K562 (cell line): ENCODE data around the gene POU4F3. TPM values are rescaled to one million over a fixed set of nuclear protein-coding genes. Genes with fewer than 3 reads are reported as not detected.

ENCODE experiments used
- ATAC-seq: fragments of 200-7000 bp; cut with Tn5 transposase; 3 replicates; pipeline ENCODE4 v1.9.1; 2020; ENCODE audit warnings: moderate library complexity
- Bru-seq: library from RNA; stranded (reverse); fragments of 400-500 nt; gene quantifications from one replicate; lab custom pipeline; 2021; lab: Mats Ljungman, UMichigan
- BruChase-seq, 2 experiments: library from RNA; stranded (reverse); fragments of 400-500 nt; gene quantifications; one replicate each; lab custom pipeline; 2021; lab: Mats Ljungman, UMichigan
- BruUV-seq: library from RNA; stranded (reverse); fragments of 400-500 nt; replicated peaks from 2 replicates; lab custom pipeline; 2021; lab: Mats Ljungman, UMichigan
- CTCF ChIA-PET: fragments of 300-600 bp; formaldehyde crosslinking; extraction: SDS; loops from one replicate; lab custom pipeline; 2021; ENCODE audit warnings: low intra/inter-chr PET ratio; lab: Yijun Ruan, JAX
- POLR2A ChIA-PET: fragments of 300-600, 350-650 bp; sonication (Branson Sonifier 250); formaldehyde crosslinking; extraction: SDS; loops from one replicate; lab custom pipeline; 2021; ENCODE audit warnings: antibody characterized with exemption, inconsistent platforms; lab: Yijun Ruan, JAX
- DNase-seq, 4 experiments: peaks; one replicate each; pipeline versions ENCODE4 v3.0.0 to v3.0.0-alpha.2; 2011 to 2018; ENCODE audit warnings: low spot score in 3 of 4, mixed read lengths in 3 of 4; ENCODE audit errors: extremely low read depth in 1 of 4
- FAIRE-seq: peaks from 2 replicates; lab custom pipeline; 2011; peaks lifted over from hg19 to GRCh38; lab: Jason Lieb, UNC
- H2AFZ ChIP-seq: 2 replicates; pipeline ENCODE4 v1.6.0; 2011; ENCODE audit warnings: low read depth, low read length, control low read depth, inconsistent platforms
- H3K27ac ChIP-seq: fragments of 200-600 bp; 3 replicates; pipeline ENCODE4 v1.8.0; 2011; ENCODE audit warnings: low read depth, mild to moderate bottlenecking, control low read depth, inconsistent platforms, low read length, moderate library complexity, mixed read lengths; ENCODE audit errors: extremely low read depth
- H3K27me3 ChIP-seq, 2 experiments: fragments of 300-600 bp in 1 of 2; 2 replicates in 1 of 2; 3 replicates in 1 of 2; pipeline versions ENCODE4 v1.6.0 to v1.8.0; 2011; ENCODE audit warnings: inconsistent platforms in 2 of 2, low read length in 2 of 2, mild to moderate bottlenecking in 1 of 2, mixed read lengths in 1 of 2, moderate library complexity in 1 of 2; ENCODE audit not compliant: control insufficient read depth in 2 of 2, insufficient read depth in 2 of 2
- H3K36me3 ChIP-seq: fragments of 300-600 bp; 3 replicates; pipeline ENCODE4 v1.8.0; 2011; ENCODE audit warnings: mild to moderate bottlenecking, low read length, inconsistent platforms; ENCODE audit not compliant: control insufficient read depth, insufficient read depth
- H3K4me1 ChIP-seq, 2 experiments: fragments of 200-600 bp in 1 of 2; replicated peaks in 1 of 2; 2 replicates in 1 of 2; 3 replicates in 1 of 2; pipeline versions ENCODE4 v1.5.1 to v1.8.0; 2011; ENCODE audit warnings: inconsistent platforms in 2 of 2, low read length in 2 of 2, mild to moderate bottlenecking in 1 of 2, mixed read lengths in 1 of 2, moderate library complexity in 1 of 2; ENCODE audit not compliant: control insufficient read depth in 2 of 2, insufficient read depth in 2 of 2
- H3K4me2 ChIP-seq: 2 replicates; pipeline ENCODE4 v1.6.1; 2011; ENCODE audit warnings: low read length, control low read depth, inconsistent platforms, mixed read lengths; ENCODE audit not compliant: insufficient read depth
- H3K4me3 ChIP-seq: fragments of 200-600 bp; sonication (generic), shearing (Covaris generic); 2 replicates; pipeline ENCODE4 v1.5.1; 2016; ENCODE audit warnings: control low read depth, inconsistent platforms
- H3K79me2 ChIP-seq: fragments of 200-600 bp; 3 replicates; pipeline ENCODE4 v1.8.0; 2011; ENCODE audit warnings: low read length, inconsistent platforms; ENCODE audit not compliant: control insufficient read depth, insufficient read depth
- H3K9ac ChIP-seq, 2 experiments: 2 replicates each; pipeline versions ENCODE4 v1.6.0 to v1.6.1; 2011; ENCODE audit warnings: low read depth in 2 of 2, low read length in 2 of 2, control low read depth in 1 of 2, inconsistent platforms in 1 of 2, mild to moderate bottlenecking in 1 of 2, mixed read lengths in 1 of 2; ENCODE audit not compliant: insufficient read depth in 1 of 2
- H3K9me1 ChIP-seq: one replicate; pipeline ENCODE4 v1.6.0; 2011; ENCODE audit warnings: inconsistent platforms, mild to moderate bottlenecking, low read length, moderate library complexity; ENCODE audit not compliant: control insufficient read depth, insufficient read depth
- H3K9me3 ChIP-seq: replicated peaks from 2 replicates; pipeline ENCODE4 v1.5.1; 2011; ENCODE audit warnings: low read depth, low read length, inconsistent platforms; ENCODE audit not compliant: control insufficient read depth, insufficient read depth
- H4K20me1 ChIP-seq: replicated peaks from 2 replicates; pipeline ENCODE4 v1.6.1; 2011; ENCODE audit warnings: low read length, inconsistent platforms, mixed read lengths; ENCODE audit not compliant: control insufficient read depth, insufficient read depth
- ATF1 ChIP-seq, 2 experiments: fragments of 450-650 bp in 1 of 2; IDR thresholded peaks; 2 replicates each; pipeline ENCODE4 v1.6.1; 2016; ENCODE audit warnings: missing compliant biosample characterization in 1 of 2, missing genetic modification characterization in 1 of 2
- MEF2D ChIP-seq: conservative IDR thresholded peaks from 2 replicates; pipeline ENCODE4 v1.6.1; 2016; ENCODE audit warnings: low read depth, missing genetic modification characterization, missing compliant biosample characterization
- PHB ChIP-seq: fragments of 250-450 bp; sonication (Bioruptor Pico); IDR thresholded peaks from 2 replicates; pipeline ENCODE4 v1.5.0; 2021
- TBL1XR1 ChIP-seq, 2 experiments: IDR thresholded peaks; 2 replicates each; pipeline ENCODE4 v1.6.1; 2012; ENCODE audit warnings: improper control_type of control experiment in 2 of 2, low read length in 2 of 2, mild to moderate bottlenecking in 1 of 2
- WGBS: fragments of 100-300 bp; shearing (Covaris generic); methylation state at CpG from one replicate; pipeline ENCODE4 v1.1.6; 2016; ENCODE audit warnings: low coverage, mixed read lengths; ENCODE audit not compliant: insufficient coverage; ENCODE audit errors: missing lambda C conversion rate; 5-methylcytosine and 5-hydroxymethylcytosine counted together
- in situ Hi-C: fragments of 300-500 bp; cut with MboI; formaldehyde crosslinking; loops from 4 replicates; pipeline ENCODE4 v1.15.0; 2018; ENCODE audit warnings: inconsistent platforms, mixed read lengths
- intact Hi-C: fragments of 100-400 bp; cut with micrococcal nuclease; formaldehyde crosslinking; loops from 2 replicates; pipeline ENCODE4 v1.14.2; 2022
- long read RNA-seq, 3 experiments: library from polyadenylated mRNA in 2 of 3; library from RNA in 1 of 3; unstranded in 2 of 3; stranded (forward) in 1 of 3; transcript quantifications; one replicate each; pipeline ENCODE4 v2.0.0, GENCODE V29; 2019 to 2022
- polyA minus RNA-seq, 3 experiments: library from RNA; depleted of rRNA, polyadenylated mRNA; stranded (reverse); fragments of >200 nt; gene quantifications; 2 replicates each; pipeline ENCODE4 v1.2.3, GENCODE V29; 2011
- polyA plus RNA-seq, 8 experiments: library from polyadenylated mRNA; depleted of rRNA in 4 of 8; stranded (reverse) in 5 of 8; unstranded in 3 of 8; fragments of >200 nt; fragmentation: Nextera tagmentation in 2 of 8; fragmentation: Illumina TruSeq in 1 of 8; extraction: Ambion mirVana in 2 of 8; extraction: Trizol in 1 of 8; gene quantifications; 2 replicates each; pipeline versions ENCODE4 v1.2.1 to v1.2.3, GENCODE V29; 2011 to 2014; ENCODE audit warnings: inconsistent platforms in 1 of 8, missing spikeins in 1 of 8
- total RNA-seq, 7 experiments: library from RNA; depleted of rRNA in 6 of 7; stranded (reverse); fragments of >200 nt in 6 of 7; fragmentation: Illumina TruSeq in 2 of 7; extraction: Trizol in 2 of 7; gene quantifications; 2 replicates each; pipeline versions ENCODE4 v1.2.1 to v1.2.3, GENCODE V29; 2011 to 2021; ENCODE audit warnings: low replicate concordance in 1 of 7

Gene POU4F3, protein sequence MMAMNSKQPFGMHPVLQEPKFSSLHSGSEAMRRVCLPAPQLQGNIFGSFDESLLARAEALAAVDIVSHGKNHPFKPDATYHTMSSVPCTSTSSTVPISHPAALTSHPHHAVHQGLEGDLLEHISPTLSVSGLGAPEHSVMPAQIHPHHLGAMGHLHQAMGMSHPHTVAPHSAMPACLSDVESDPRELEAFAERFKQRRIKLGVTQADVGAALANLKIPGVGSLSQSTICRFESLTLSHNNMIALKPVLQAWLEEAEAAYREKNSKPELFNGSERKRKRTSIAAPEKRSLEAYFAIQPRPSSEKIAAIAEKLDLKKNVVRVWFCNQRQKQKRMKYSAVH
- total RNA-seq (2011; cell fraction: chromatin; rRNA removed; ENCODE audit: low replicate concordance): not detected in 2 replicates
- total RNA-seq (2011; cell fraction: nucleolus; rRNA removed): not detected in 2 replicates
- total RNA-seq (2011; cell fraction: nucleoplasm; rRNA removed): not detected in 2 replicates
- total RNA-seq (2014; rRNA removed) (not detected in 2 replicates), total RNA-seq (2014; rRNA removed; fragmentation: Illumina TruSeq; extraction: Trizol) (not detected in 2 replicates), total RNA-seq (2015; rRNA removed; fragmentation: Illumina TruSeq; extraction: Trizol) (0.08 TPM in 1 of 2 replicates, not detected in the other), total RNA-seq (2021) (0.07 and 0.13 TPM in 2 replicates), polyA plus RNA-seq (2011; rRNA removed) (0.04 TPM in 2 replicates), polyA plus RNA-seq (2014; fragmentation: Illumina TruSeq; extraction: Trizol) (0.07 TPM in 1 of 2 replicates, not detected in the other), polyA plus RNA-seq (2014; fragmentation: Nextera tagmentation; extraction: Ambion mirVana) (not detected), polyA plus RNA-seq (2014; rRNA removed) (not detected in 2 replicates), polyA minus RNA-seq (2011; rRNA and poly(A)+ RNA removed) (not detected in 2 replicates), Bru-seq, nascent RNA (not detected), BruChase-seq, experiment 1, labeled RNA remaining after a 2-hour chase (percentile 40 among the genes with signal in this experiment), BruChase-seq, experiment 2, labeled RNA remaining after a 6-hour chase (percentile 52 among the genes with signal in this experiment)
- polyA plus RNA-seq (2011; cell fraction: cytosol; rRNA removed): 0.06 TPM in 1 of 2 replicates, not detected in the other
- 0.06 and 0.07 TPM in 2 replicates for polyA plus RNA-seq (2011; cell fraction: nucleus; rRNA removed)
- polyA plus RNA-seq (2012): 0.04 and 0.05 TPM in 2 replicates
- not detected in 2 replicates for polyA minus RNA-seq (2011; cell fraction: cytosol; rRNA and poly(A)+ RNA removed)
- polyA minus RNA-seq (2011; cell fraction: nucleus; rRNA and poly(A)+ RNA removed): not detected in 2 replicates
- long read RNA-seq, experiment 1: 0 reads
- long read RNA-seq, experiment 2: 0 reads
- long read RNA-seq, experiment 3: 0 reads

DNA sequence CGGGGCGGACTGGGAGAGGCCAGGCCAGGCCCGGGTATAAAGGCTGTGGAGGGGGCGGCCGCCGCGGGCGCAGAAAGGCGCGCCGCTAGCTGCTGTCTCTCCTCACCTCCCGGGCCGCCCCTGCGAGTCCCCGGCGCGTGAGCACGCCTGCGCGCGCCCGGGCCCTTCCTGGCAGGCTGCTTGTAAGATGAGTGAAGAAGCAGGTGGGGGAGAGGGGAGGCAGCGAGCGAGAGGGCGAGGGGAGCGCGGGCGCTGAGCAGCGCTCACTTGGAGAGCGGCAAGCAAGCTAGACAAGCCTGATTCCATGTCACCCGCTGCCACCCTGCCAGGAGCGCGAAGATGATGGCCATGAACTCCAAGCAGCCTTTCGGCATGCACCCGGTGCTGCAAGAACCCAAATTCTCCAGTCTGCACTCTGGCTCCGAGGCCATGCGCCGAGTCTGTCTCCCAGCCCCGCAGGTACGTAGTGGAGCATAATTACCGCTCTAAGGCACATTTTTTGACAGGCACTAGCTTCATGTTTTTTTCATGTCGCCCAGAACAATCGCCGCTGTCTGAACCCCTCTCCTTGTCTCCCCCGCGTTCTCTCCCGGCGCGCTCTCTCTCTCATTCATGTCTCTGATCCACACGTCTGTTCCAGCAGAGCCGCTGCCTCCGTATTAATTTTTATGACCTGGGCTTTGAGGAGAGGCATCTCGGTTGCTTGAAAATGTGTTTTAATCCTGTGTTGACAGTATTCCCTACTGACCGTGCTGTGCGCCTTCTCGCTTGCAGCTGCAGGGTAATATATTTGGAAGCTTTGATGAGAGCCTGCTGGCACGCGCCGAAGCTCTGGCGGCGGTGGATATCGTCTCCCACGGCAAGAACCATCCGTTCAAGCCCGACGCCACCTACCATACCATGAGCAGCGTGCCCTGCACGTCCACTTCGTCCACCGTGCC is at the start of gene POU4F3:
POU4F3 (plus strand) TSS at position 66 of the 941 bp plus-strand sequence; CDS start at position 340, 274 bp downstream.
- no peaks in the 10 kb centered on the region for H3K9me3 ChIP-seq
- no peak within 1 kb of the TSS for H3K4me3 ChIP-seq
- no peak for DNase-seq
- H3K4me1 ChIP-seq: peaks cover 0 to 9% of the 10 kb centered on the region in 2 experiments; a peak in 2 of 5 replicates
- no peak for TF ChIP-seq PHB (CRISPR knock-in tag)
- no peak for TF ChIP-seq MEF2D (tag)
- no peak for TF ChIP-seq TBL1XR1 (IDR thresholded peaks at IDR 0.05; ENCODE audit: low read length in 2 of 2)
- no peak for TF ChIP-seq ATF1 (CRISPR knock-in tag; IDR thresholded peaks at IDR 0.05)
- TF ChIP-seq ATF1 (tag; IDR thresholded peaks at IDR 0.05): no peak
- H4K20me1 ChIP-seq: no peaks in the 10 kb centered on the region; the same call in none of the 2 replicates
- POLR2A ChIA-PET: interaction anchor here (0.7 kb wide), 2 partner anchors 18 to 462 kb away, joined by 3 read pairs; no protein-coding TSS in a partner anchor
- H3K9me1 ChIP-seq: no peaks in the 10 kb centered on the region
- intact Hi-C loops: no loop called here
- ATAC-seq: no peak
- H3K27ac ChIP-seq: no peak within 1 kb of the TSS
- no peak within 1 kb of the TSS for H2AFZ ChIP-seq
- peaks cover 49 to 83% of the 10 kb centered on the region in 2 experiments for H3K27me3 ChIP-seq
- no peak within 1 kb of the TSS for H3K9ac ChIP-seq
- in situ Hi-C loops: no loop called here
- 6% methylated on average over 60 of the region's 70 CpGs for WGBS
- CTCF ChIA-PET: interaction anchor here (0.6 kb wide), 1 partner anchor 8 kb away, joined by 3 read pairs; no protein-coding TSS in a partner anchor
- no peak within 1 kb of the TSS for H3K4me2 ChIP-seq
- no peaks in the 10 kb centered on the region for H3K36me3 ChIP-seq
- H3K79me2 ChIP-seq: no peaks in the 10 kb centered on the region
- no peak for FAIRE-seq
- BruUV-seq: no TSS peak
